Fibroblast of peridontal ligament (primary cell): Measurements from ENCODE around the gene SCART1.
"Not testable (repeated sequence)": the region's sequence is repeated elsewhere in the genome, so short reads cannot be mapped to it uniquely, and the experiment has no call there.

Source experiments
- DNase-seq: peaks from one replicate; pipeline ENCODE4 v3.0.0-alpha.2; 2010; ENCODE audit errors: extremely low read depth

The SCART1 gene

GRCh38 chr10:133474027-133474426, 20.3 kb downstream of the SCART1 start:
- no peak for DNase-seq

- DNase-seq, result no peak
These were observed 21.1 kb downstream of the SCART1 start for GRCh38 chr10:133474665-133475424.

- no peak for DNase-seq
These were observed 21.6 kb downstream of the SCART1 start for GRCh38 chr10:133475425-133475734.

GRCh38 chr10:133475821-133476640, 22.3 kb downstream of the SCART1 start:
- DNase-seq, result no peak

- no peak for DNase-seq
These were observed 22.9 kb downstream of the SCART1 start for GRCh38 chr10:133476641-133476990.

GRCh38 chr10:133481086-133481643, 27.4 kb downstream of the SCART1 start:
- DNase-seq, result no peak

GRCh38 chr10:133481657-133482056, 27.9 kb downstream of the SCART1 start:
- no peak for DNase-seq

GRCh38 chr10:133484818-133485217, 31.1 kb downstream of the SCART1 start:
- no peak for DNase-seq

- no peak for DNase-seq
These were observed 33.3 kb downstream of the SCART1 start for GRCh38 chr10:133487085-133487484.

GRCh38 chr10:133488354-133488753, 34.6 kb downstream of the SCART1 start:
- DNase-seq, result no peak

- no peak for DNase-seq
These were observed 36.3 kb downstream of the SCART1 start for GRCh38 chr10:133489816-133490588.

GRCh38 chr10:133493562-133493961, 39.8 kb downstream of the SCART1 start:
- not testable (repeated sequence) for DNase-seq

GRCh38 chr10:133497363-133497762, 43.6 kb downstream of the SCART1 start:
- DNase-seq, result peak; percentile 5

GRCh38 chr10:133499176-133499575, 45.4 kb downstream of the SCART1 start:
- not testable (repeated sequence) for DNase-seq

- not testable (repeated sequence) for DNase-seq
These were observed 47.2 kb downstream of the SCART1 start for GRCh38 chr10:133500897-133501296.

GRCh38 chr10:133509700-133510099, 56.0 kb downstream of the SCART1 start:
- DNase-seq, result no peak

- no peak for DNase-seq
These were observed 57.7 kb downstream of the SCART1 start for GRCh38 chr10:133511408-133511807.

GRCh38 chr10:133511907-133512528, 58.3 kb downstream of the SCART1 start:
- no peak for DNase-seq

GRCh38 chr10:133515471-133515870, 61.7 kb downstream of the SCART1 start:
- no peak for DNase-seq

GRCh38 chr10:133516057-133516456, 62.3 kb downstream of the SCART1 start:
- DNase-seq, result peak; percentile 2

GRCh38 chr10:133518517-133518916, 64.8 kb downstream of the SCART1 start:
- DNase-seq, result not testable (repeated sequence)
